C4-2B (cell line): ENCODE data around the gene RYR3.

ENCODE experiments used
- CTCF ChIP-seq: fragments of 450-650 bp; conservative IDR thresholded peaks from 2 replicates; pipeline ENCODE4 v1.5.1; 2017; ENCODE audit warnings: mild to moderate bottlenecking
- ZFX ChIP-seq: fragments of 450-650 bp; IDR thresholded peaks from 2 replicates; pipeline ENCODE4 v1.6.1; 2017

GRCh38 chr15:33320017-33320416 lies 9.2 kb downstream of the RYR3 start:
- no peak for TF ChIP-seq CTCF
- no peak for TF ChIP-seq ZFX
